Nephron progenitor cell (in vitro differentiated cells): Measurements from ENCODE around the gene CRHR2.

Source experiments
- DNase-seq: peaks from one replicate; pipeline ENCODE4 v3.0.0; 2021
- H3K27ac Mint-ChIP-seq: 2 replicates; pipeline ENCODE4 v1.8.0; 2021; ENCODE audit warnings: mild to moderate bottlenecking, moderate library complexity, mixed read lengths
- H3K27me3 Mint-ChIP-seq: 2 replicates; pipeline ENCODE4 v1.8.0; 2021; ENCODE audit warnings: mild to moderate bottlenecking, low read depth, mixed read lengths; ENCODE audit not compliant: poor library complexity
- H3K36me3 Mint-ChIP-seq: 2 replicates; pipeline ENCODE4 v1.8.0; 2021; ENCODE audit warnings: low read depth, mixed read lengths
- H3K4me1 Mint-ChIP-seq: 2 replicates; pipeline ENCODE4 v1.8.0; 2021; ENCODE audit warnings: mixed read lengths
- H3K4me3 Mint-ChIP-seq: 2 replicates; pipeline ENCODE4 v1.8.0; 2021; ENCODE audit warnings: mild to moderate bottlenecking, moderate library complexity, mixed read lengths
- H3K9me3 Mint-ChIP-seq: 2 replicates; pipeline ENCODE4 v1.8.0; 2021; ENCODE audit warnings: mild to moderate bottlenecking, moderate library complexity, mixed read lengths
- CTCF ChIP-seq: fragments of 200-600 bp; sonication (generic); IDR thresholded peaks from 2 replicates; pipeline ENCODE4 v1.5.0; 2021; ENCODE audit warnings: antibody characterized with exemption

The CRHR2 gene

GRCh38 chr7:30660331-30661255 is 21.7 kb downstream of the CRHR2 start:
- no peak for DNase-seq
- no peak for TF ChIP-seq CTCF
- no peak overlapping the region for H3K4me3 Mint-ChIP-seq
- H3K9me3 Mint-ChIP-seq: no peaks in the 10 kb centered on the region
- peaks cover 17% of the 10 kb centered on the region for H3K36me3 Mint-ChIP-seq
- H3K27ac Mint-ChIP-seq: no peak overlapping the region
- H3K4me1 Mint-ChIP-seq: peaks cover 23% of the 10 kb centered on the region
- peaks cover 11% of the 10 kb centered on the region for H3K27me3 Mint-ChIP-seq

GRCh38 chr7:30659312-30659711 is 22.9 kb downstream of the CRHR2 start:
- TF ChIP-seq CTCF: no peak
- H3K9me3 Mint-ChIP-seq: no peaks in the 10 kb centered on the region
- H3K36me3 Mint-ChIP-seq: peaks cover 23% of the 10 kb centered on the region
- peaks cover 6% of the 10 kb centered on the region for H3K27me3 Mint-ChIP-seq
- H3K4me3 Mint-ChIP-seq: no peak overlapping the region
- no peak overlapping the region for H3K27ac Mint-ChIP-seq
- peaks cover 29% of the 10 kb centered on the region for H3K4me1 Mint-ChIP-seq
- DNase-seq: no peak

- Mint-ChIP-seq H3K9me3 (no peaks in the 10 kb centered on the region), H3K4me3 (no peak overlapping the region), H3K27ac (no peak overlapping the region), H3K36me3 (peaks cover 26% of the 10 kb centered on the region), H3K4me1 (peaks cover 36% of the 10 kb centered on the region), H3K27me3 (peaks cover 10% of the 10 kb centered on the region)
- TF ChIP-seq CTCF: no peak
- DNase-seq: no peak
Measured at GRCh38 chr7:30658479-30659074, 23.7 kb downstream of the CRHR2 start.

- H3K27ac Mint-ChIP-seq: peak overlapping the region; percentile 48
- H3K27me3 Mint-ChIP-seq: peaks cover 11% of the 10 kb centered on the region
- H3K36me3 Mint-ChIP-seq: peaks cover 26% of the 10 kb centered on the region
- DNase-seq: no peak
- H3K9me3 Mint-ChIP-seq: no peaks in the 10 kb centered on the region
- TF ChIP-seq CTCF: no peak
- H3K4me1 Mint-ChIP-seq: peaks cover 45% of the 10 kb centered on the region
- H3K4me3 Mint-ChIP-seq: no peak overlapping the region
Measured at GRCh38 chr7:30657131-30657530, 25.1 kb downstream of the CRHR2 start.

GRCh38 chr7:30656006-30656957 is 26.0 kb downstream of the CRHR2 start:
- Mint-ChIP-seq H3K27ac (peak overlapping the region; percentile 48), H3K36me3 (peaks cover 26% of the 10 kb centered on the region)

More at GRCh38 chr7:30656006-30656957, 26.0 kb downstream of the CRHR2 start:
- TF ChIP-seq CTCF: no peak
- H3K27me3 Mint-ChIP-seq: peaks cover 6% of the 10 kb centered on the region
- peak; percentile 16 for DNase-seq
- H3K9me3 Mint-ChIP-seq: no peaks in the 10 kb centered on the region
- H3K4me3 Mint-ChIP-seq: no peak overlapping the region
- peaks cover 47% of the 10 kb centered on the region for H3K4me1 Mint-ChIP-seq
